Nephron (organoid): ENCODE measurements around the gene PRKCA.

Experiments
- H3K27ac Mint-ChIP-seq, 3 experiments: 2 replicates each; pipeline ENCODE4 v1.8.0; 2020; ENCODE audit warnings: mixed read lengths in 3 of 3, mild to moderate bottlenecking in 2 of 3, moderate library complexity in 1 of 3
- H3K27me3 Mint-ChIP-seq: 2 replicates; pipeline ENCODE4 v1.8.0; 2021; ENCODE audit warnings: low read depth, mild to moderate bottlenecking, moderate library complexity, mixed read lengths
- H3K36me3 Mint-ChIP-seq: 2 replicates; pipeline ENCODE4 v1.8.0; 2020; ENCODE audit warnings: low read depth, mixed read lengths
- H3K4me1 Mint-ChIP-seq: 2 replicates; pipeline ENCODE4 v1.8.0; 2020; ENCODE audit warnings: mixed read lengths
- H3K4me3 Mint-ChIP-seq, 3 experiments: 2 replicates each; pipeline ENCODE4 v1.8.0; 2020; ENCODE audit warnings: mild to moderate bottlenecking in 3 of 3, mixed read lengths in 3 of 3, moderate library complexity in 2 of 3
- H3K9me3 Mint-ChIP-seq: 2 replicates; pipeline ENCODE4 v1.8.0; 2020; ENCODE audit warnings: mixed read lengths
- CTCF ChIP-seq, 3 experiments: fragments of 200-600 bp; sonication (generic); IDR thresholded peaks; one replicate each; pipeline ENCODE4 v1.5.0; 2021; ENCODE audit warnings: antibody characterized with exemption in 3 of 3; ENCODE audit not compliant: unreplicated experiment in 3 of 3

The PRKCA gene

GRCh38 chr17:66301367-66301863, 998 bp upstream of the PRKCA start:
- Mint-ChIP-seq H3K4me1 (peaks cover 26% of the 10 kb centered on the region), H3K27ac (peak overlapping the region; percentile 49 to 63 (median 62)), H3K9me3 (no peaks in the 10 kb centered on the region), H3K27me3 (peaks cover 53% of the 10 kb centered on the region), H3K36me3 (peaks cover under 1% of the 10 kb centered on the region), H3K4me3 (peak overlapping the region; percentile 87 to 92 (median 92))
- TF ChIP-seq CTCF (IDR thresholded peaks at IDR 0.05; ENCODE audit: unreplicated experiment in 3 of 3): no peak

- Mint-ChIP-seq H3K27ac (peak overlapping the region; percentile 74 to 83 (median 78)), H3K9me3 (no peaks in the 10 kb centered on the region), H3K4me3 (peak overlapping the region; percentile 88 to 97 (median 94)), H3K27me3 (peaks cover 65% of the 10 kb centered on the region), H3K4me1 (peaks cover 30% of the 10 kb centered on the region), H3K36me3 (peaks cover 9% of the 10 kb centered on the region)
- no peak for TF ChIP-seq CTCF (IDR thresholded peaks at IDR 0.05; ENCODE audit: unreplicated experiment in 3 of 3)
These were observed 581 bp downstream of the PRKCA start for GRCh38 chr17:66302761-66303626.

GRCh38 chr17:66304304-66305174, 2.1 kb downstream of the PRKCA start:
- peaks cover 36% of the 10 kb centered on the region for H3K4me1 Mint-ChIP-seq
- no peaks in the 10 kb centered on the region for H3K9me3 Mint-ChIP-seq
- no peak for TF ChIP-seq CTCF (IDR thresholded peaks at IDR 0.05; ENCODE audit: unreplicated experiment in 3 of 3)
- H3K27ac Mint-ChIP-seq: peak overlapping the region; percentile 48 to 71 (median 50)
- H3K4me3 Mint-ChIP-seq: peak overlapping the region; percentile 88 to 97 (median 94)
- peaks cover 15% of the 10 kb centered on the region for H3K36me3 Mint-ChIP-seq
- peaks cover 62% of the 10 kb centered on the region for H3K27me3 Mint-ChIP-seq

GRCh38 chr17:66306446-66306845, 4.0 kb downstream of the PRKCA start:
- Mint-ChIP-seq H3K9me3 (no peaks in the 10 kb centered on the region), H3K4me3 (peak overlapping the region; percentile 30 to 47 (median 37)), H3K27me3 (peaks cover 47% of the 10 kb centered on the region), H3K27ac (peak overlapping the region; percentile 4 to 16 (median 14)), H3K4me1 (peaks cover 38% of the 10 kb centered on the region), H3K36me3 (peaks cover 18% of the 10 kb centered on the region)
- TF ChIP-seq CTCF (IDR thresholded peaks at IDR 0.05; ENCODE audit: unreplicated experiment in 3 of 3): no peak

GRCh38 chr17:66307257-66307656, 4.8 kb downstream of the PRKCA start:
- H3K27me3 Mint-ChIP-seq: peaks cover 44% of the 10 kb centered on the region
- no peak for TF ChIP-seq CTCF (IDR thresholded peaks at IDR 0.05; ENCODE audit: unreplicated experiment in 3 of 3)
- H3K27ac Mint-ChIP-seq: no peak overlapping the region
- H3K36me3 Mint-ChIP-seq: peaks cover 18% of the 10 kb centered on the region
- H3K9me3 Mint-ChIP-seq: no peaks in the 10 kb centered on the region
- no peak overlapping the region for H3K4me3 Mint-ChIP-seq
- H3K4me1 Mint-ChIP-seq: peaks cover 34% of the 10 kb centered on the region
